Activated CD8-positive, alpha-beta memory T cell treated with anti-CD3 and anti-CD28 coated beads, Interleukin-2, amount 50 U/mL, for 1 hour (primary cell): ENCODE data around the gene ABCA3.

Source experiments
- DNase-seq: peaks from one replicate; pipeline ENCODE4 v3.0.0-alpha.2; 2020; ENCODE audit errors: extremely low read depth

Gene ABCA3

DNA sequence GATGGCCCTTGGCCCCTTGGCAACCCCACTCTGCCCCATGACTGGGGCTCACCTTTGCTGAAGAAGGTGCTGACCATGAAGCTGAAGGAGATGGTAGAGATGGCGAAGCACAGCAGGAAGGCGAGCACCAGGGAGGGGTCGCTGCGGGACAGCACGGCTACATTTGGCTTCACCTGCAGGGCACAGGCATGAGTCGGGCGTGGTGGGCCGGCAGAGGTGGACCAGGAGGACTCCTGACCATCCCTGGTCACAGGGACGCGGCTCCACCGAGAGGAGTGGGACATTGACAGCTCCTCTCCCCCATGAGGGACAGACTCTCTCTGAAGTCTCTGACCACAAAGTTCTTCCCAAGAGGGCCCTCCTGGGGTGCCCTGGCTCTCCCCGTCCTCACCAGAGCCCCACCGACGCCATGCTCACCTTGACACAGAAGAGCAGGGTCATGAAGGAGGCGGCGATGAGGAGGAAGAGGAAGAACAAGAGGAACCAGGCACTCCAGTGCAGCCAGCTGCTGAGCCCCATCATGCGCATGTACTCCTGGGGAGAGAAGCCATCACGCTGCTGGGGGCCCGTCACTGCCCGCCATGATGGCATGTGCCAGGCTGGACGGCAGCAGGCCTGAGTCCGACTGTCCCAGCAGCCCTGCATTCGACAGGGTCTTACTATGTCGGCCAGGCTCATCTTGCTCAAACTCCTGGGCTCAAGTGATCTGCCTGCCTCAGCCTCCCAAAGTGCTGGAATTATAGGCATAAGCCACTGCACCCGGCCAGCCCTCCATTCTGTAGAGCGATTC lies 23.1 kb downstream of the ABCA3 start:
- no peak for DNase-seq

DNA sequence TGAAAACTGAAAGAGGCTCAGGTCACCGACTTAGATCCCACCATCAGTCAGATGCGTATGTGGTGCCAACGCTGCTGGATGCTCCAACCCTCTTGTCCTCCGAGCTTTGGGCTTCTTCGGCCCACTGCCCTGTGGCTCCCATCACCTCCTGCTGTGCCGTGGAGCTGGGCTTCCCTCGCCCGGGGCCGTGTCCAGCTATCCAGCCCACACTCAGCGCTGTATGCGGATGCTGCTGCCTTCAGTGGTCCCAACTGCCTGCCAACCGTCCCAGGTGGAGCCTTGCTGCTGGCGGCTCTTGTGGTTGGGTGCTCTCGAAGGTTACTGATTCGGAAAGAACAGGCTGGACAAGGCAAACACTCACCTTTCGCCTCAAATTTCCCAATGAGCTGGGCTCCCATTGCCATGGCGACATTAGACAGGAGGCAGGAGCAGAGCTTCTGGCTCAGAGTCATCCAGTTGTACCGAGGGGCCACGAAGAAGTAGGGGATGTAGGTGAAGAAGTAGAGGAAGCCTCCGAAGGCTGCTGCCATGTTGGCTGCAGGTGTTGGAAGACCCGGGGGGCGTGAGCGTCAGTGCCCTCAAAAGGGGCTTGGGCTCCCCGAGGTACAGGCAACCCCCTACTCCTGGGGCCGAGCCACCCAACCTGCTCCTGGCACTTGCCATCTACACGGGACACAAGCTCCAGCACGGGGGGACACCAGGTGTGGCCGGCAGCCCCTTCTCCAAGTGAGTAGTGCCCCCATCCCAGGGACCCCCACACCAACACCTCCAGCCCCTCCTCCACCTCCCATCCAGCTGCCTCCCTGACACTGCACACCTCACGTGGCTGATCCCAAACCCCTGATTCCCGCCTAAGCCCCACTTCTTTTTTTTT lies 32.2 kb downstream of the ABCA3 start:
- DNase-seq, result no peak

DNA sequence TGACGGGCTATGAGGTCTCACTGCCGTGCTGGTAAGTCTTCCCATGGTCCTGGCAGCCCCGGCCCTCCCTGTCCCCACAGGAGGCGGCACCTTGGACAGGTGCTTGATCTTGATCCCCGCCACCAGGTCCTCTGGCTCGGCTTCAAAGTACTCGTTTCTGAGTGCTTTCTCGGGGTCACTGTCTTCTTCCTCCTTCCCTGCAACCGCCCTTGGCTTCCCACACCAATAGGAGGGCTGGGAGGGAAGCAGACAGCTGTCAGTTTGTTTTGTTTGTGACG lies 40.7 kb downstream of the ABCA3 start:
- no peak for DNase-seq

DNA sequence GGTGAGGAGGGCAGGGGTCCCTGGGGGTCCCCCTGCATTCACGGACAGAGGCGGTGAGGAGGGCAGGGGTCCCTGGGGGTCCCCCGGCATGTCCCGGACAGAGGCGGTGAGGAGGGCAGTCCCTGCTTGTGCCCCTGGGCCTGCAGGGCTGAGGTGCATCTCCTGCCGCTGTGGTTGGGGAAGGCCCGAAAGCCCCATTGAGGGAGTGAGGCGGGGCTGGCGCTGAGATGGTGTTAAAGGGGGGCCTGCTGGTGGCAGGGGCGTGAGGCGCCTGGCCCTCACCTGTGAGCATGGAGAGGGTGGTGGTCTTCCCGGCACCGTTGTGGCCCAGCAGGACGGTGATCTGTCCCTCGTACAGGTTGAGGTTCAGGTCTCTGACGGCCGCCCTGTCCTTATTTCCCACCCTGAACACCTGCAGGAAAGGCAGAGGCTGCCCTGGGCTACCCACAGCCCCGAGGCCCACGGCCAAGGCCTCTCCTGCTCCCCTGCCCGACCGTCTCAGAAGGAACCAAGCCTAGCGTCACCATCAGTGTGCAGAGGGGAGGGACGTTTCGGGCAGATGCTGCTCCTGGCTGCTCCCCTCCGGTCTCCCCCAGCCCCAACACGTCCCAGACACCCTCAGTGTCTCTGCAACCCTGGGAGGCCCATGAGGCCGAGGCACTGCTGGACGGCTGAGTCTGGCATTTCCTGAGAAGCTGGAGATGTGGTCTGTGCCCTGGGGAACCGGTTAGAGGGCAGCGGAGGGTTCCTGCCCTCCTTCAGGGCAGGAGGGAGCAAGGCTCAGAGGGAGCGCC lies 41.2 kb downstream of the ABCA3 start:
- DNase-seq, result no peak

DNA sequence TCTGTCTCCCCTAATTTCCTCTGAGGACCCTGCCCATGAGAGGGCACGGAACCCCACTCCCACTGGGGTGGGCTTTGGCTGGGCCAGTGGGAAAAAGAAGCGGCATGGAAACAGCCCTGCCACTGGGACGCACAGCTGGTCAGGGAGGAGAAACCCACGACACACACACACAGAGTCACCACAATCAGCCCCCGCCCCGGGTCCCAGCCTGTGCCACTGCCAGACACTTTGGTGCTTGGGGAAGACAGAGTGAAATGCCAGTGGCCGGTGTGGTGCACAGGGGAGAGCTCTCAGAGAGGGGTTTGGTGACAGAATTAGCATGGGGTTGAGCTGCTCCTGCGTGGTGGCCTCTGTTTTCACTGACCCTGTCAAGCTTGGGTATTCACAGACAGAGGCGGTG lies 41.9 kb downstream of the ABCA3 start:
- no peak for DNase-seq

DNA sequence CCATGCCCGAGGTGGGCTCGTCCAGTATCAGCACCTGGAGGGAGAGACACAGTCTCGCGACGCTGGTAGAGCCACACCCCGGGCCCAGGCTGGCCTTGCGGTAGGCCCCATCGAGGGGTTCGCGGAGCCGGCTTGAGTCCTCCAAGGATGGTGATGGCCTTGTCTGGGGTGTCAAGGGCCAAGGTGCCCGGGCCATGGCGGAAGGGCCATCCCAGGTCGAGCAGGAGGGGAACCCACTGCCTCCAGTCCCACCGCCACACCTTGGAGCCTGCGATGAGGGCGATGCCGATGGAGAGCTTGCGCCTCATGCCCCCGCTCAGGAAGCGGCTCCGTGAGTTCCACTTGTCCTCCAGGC lies 43.0 kb downstream of the ABCA3 start:
- no peak for DNase-seq

DNA sequence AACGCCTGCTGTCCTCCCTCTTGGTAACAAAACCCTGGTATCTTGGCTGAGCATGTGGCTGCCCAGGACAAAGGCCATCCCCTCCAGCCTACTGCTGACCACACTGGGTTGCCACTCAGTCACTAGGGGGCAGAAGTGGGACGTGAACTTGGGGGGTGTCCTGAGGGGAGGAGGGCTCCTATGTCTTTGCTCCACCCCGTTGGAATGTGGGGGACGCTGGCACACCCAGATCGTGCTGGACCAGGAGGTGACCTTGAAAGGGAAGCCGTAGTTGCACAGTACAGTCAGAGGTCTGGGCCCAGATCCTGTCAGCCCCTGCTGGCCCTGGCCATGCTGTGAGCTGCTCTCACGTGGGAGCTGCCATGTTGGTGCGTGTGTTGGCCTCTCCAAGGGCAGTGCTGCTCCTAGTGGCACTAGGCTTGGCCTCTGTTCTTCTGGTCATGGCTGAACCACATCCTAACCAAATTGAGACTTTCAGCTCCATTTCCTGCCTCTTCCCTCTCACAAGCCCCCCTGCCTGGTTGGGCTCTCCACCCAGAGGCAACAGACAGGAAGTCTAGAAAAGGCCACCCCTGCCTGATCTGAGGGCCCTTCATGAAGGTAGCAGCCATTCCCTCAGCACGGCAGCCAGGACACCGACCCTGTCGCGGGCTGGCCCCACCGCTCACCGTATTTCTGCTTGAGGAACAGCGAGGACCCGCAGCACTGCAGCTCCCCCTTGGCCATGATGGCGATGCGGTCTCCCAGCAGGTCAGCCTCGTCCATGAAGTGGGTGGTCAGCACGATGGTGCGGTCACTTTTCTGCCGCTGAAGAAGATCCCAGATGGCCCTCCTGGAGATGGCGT lies 43.6 kb downstream of the ABCA3 start:
- DNase-seq, result no peak

DNA sequence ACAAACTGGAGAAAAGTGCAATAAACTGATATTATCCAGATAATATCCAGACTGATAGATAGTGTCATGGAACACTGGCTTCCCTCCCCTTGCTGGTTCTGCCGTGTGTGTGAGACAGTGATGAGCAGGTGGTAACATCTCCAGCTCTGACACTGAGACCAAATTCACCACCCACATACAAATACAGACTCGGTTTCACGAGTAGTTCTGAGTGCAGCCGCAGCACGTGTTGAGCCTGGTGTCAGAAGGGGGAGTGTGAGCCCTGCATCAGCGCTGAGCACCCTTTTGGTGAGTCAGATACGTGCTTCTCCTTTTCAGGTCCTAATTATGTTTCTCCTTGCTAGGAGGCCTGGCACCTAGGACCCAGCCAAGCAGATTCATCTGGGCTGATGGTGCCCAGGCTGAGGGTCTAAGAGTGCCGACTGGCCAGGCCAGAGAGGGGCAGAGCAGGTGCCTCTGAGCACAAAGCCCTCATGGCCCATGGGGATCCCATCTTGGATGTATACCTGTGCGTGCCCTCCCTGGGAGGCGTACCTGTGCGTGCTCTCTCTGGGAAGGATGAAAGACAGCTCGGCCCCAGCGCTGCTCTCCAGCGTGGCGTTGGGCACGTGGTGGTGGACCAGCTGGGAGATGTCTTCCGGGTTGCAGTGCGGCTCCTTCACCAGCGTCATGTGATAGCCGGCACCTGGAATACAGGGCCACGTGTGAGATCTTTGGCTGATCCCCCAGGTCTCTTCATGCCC lies 45.3 kb downstream of the ABCA3 start:
- no peak for DNase-seq

DNA sequence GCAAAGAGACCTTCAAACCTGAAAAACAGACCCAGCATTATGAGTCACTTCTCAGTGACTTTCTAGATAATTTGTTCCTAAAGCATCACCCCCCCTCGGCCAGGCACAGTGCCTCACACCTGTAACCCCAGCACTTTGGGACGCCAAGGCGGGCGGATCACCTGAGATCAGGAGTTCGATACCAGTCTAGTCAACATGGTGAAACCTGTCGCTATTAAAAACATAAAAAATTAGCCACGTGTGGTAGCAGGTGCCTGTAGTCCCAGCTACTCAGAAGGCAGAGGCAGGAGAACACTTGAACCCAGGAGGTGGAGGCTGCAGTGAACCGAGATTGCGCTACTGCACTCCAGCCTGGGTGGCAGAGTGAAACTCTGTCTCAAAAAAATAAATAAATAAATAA lies 48.3 kb downstream of the ABCA3 start:
- DNase-seq, result no peak

DNA sequence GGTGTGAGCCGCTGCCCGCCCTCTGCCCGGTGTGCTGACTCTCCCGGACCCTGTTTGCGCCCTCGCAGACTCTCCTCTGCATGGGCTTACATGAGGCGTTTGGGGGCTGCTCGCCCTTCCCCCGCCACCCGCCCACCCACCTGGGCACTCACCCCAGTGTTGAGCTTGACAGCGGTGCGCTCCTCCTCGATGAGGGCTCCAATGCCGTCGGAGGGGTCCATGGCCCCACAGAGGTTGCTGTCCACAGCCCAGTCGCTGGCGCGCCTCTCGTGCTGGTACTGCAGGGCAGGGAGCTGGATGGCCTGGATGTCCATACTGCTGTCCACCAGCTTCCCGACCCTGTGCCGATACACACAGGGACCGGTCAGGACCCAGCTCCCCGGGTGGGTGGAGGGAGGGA lies 51.2 kb downstream of the ABCA3 start:
- DNase-seq, result no peak

DNA sequence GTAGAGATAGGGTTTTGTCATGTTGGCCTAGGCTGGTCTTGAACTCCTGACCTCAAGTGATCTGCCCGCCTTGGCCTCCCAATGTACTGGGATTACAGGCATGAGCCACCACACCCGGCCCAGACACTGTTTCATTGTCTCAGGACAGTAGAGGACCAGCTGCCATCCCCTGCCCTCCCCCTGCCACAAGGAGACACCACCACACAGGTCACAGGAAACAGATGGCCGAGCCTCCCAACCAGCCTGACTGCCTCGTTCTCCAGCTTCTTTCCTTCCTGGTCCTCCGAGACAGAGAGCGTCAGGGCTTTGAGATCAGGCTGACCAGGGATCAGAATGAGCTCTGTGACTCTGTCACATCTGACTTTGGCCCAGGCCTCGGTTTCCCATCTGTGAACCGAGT lies 51.8 kb downstream of the ABCA3 start:
- no peak for DNase-seq

DNA sequence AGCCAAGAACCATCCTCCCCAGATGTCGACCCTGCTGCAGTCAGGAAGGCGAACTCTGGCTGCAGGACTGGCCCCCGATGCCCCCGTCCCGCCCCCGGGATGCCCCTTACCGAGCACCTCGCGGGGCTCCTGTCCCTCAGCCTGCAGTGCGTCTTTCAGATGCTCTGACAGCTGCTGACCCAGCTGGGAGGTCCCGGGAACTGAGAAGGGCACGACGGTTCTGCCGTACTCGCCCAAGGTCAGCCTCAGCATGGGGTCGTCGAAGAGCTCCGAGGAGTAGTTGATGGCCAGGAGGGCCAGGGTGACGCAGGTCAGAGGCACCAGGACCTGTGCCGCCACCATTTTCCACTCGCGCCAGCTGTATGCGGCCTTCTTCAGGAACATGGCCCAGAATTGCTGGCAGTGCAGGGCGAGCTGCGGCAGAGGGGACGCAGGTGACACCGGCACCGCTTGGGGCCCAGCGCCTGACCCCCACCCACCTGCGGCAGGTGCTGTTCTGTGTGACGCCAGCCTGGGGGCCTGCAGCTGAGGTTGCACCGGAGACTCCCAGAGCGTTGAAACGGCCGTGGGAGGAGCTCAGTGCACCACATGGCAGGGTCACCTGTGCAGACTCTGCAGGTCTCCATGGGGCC lies 52.5 kb downstream of the ABCA3 start:
- no peak for DNase-seq

DNA sequence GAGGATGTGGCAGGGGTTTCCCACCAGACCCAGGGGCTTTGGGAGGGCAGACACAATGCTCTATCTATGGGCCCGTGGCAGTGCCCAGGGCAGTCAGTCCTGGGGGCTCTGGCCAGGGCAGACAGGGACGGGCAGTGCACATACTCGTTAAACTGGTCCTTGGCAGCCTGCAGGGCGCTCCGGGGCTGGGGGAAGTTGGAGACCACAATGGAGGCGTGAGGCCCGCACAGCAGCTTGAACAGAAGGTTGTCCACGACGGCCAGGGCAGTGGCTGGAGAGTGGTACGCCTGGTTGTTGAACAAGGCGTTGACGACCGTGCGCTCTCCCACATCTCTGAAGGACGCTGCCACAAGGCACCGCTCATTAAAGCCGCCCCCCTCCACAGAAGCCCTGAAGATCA lies 54.0 kb downstream of the ABCA3 start:
- DNase-seq, result no peak

DNA sequence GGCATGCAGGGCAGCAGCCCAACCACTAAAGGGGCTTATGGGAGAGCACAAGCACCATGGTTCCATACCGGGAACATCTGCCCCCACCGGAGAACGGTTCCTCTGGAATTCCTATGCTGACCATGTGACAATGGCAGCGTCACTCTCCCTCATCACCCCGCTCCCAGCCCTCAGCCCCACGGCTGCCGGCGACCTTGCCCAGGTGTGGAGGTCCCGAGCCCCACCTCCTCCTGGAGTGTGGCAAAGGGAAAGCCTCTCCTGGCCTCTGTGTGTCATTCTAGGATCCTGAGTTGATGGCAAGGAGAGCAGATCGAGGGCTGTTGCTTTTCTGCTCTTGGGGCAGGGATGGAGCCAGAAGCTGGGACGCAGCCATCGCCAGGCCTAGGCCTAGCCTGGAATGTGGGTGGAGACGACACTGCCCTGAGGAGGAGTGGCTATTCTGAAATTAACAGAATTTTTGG lies 54.8 kb downstream of the ABCA3 start:
- no peak for DNase-seq

DNA sequence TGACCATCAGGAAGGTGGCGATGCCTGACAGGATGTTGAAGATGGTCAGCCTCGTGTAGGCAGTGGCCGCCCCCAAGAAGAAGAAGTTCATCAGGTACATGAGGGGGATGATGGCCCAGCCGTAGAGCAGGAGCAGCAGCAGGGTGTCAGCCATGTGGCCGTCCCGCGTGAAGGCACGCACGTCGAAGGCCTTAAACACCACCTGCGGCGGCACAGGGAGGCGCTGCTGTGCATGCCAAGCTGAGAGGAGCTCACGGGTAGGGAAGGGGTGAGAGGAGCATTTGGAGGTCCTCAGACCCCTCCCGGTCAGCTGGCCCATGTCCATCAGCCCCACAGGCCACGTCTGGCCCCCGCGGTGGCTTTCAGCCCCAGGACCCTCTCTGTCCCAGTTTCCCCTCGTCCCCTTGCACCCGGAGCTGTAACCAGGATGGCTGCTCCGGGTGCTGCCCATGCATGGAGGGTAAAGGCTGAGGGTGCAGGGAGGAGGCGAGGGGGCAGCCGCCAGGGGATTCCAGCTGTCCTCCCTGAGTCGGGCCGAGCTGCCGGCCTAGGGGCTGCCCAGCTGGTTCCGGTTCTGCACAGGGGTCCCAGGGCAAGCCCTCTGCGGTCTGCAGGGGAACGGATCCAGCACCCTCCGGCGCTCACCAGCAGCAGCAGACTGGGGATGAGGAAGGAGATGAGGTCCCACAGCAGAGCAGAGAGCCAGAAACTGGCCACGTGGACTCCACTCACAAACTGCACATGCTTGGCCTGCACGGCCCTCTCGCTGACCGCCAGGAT lies 55.5 kb downstream of the ABCA3 start:
- no peak for DNase-seq

DNA sequence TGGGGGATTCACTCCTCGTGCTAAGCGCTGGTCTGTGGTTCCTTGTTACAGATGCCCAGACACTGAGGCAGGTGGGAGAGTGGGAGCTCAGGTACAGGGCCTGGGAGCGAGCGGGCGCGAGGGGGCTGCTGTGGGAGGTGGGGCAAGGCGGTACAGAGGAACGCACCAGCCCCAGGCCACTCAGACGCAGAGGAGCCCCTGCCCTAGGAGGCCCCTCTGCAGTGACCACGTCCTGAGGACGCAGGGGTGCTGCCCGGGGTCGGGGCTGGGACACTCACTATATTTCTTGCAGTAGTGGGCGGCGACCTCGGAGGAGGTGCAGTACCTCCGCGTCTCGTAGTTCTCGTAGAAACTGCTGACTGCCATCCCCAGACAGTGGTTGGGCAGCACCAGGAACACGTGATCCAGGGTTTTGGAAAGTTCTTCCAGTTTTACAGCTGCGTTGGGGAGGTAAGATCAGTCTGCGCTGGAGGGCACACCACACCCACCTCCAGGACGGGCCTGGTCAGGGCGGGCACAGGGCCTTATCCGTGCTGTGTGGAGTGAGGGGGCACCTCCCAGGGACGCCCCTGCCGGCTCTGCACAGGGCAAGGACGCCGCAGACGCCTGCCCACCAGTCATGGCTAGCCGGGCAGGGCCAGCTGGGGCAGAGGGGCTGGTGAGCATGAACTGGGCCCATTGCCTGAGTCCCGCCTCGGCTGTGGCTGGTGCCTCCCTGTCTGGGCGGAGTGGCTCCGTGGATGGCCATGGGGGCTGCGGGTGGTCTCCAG lies 56.3 kb downstream of the ABCA3 start:
- no peak for DNase-seq

DNA sequence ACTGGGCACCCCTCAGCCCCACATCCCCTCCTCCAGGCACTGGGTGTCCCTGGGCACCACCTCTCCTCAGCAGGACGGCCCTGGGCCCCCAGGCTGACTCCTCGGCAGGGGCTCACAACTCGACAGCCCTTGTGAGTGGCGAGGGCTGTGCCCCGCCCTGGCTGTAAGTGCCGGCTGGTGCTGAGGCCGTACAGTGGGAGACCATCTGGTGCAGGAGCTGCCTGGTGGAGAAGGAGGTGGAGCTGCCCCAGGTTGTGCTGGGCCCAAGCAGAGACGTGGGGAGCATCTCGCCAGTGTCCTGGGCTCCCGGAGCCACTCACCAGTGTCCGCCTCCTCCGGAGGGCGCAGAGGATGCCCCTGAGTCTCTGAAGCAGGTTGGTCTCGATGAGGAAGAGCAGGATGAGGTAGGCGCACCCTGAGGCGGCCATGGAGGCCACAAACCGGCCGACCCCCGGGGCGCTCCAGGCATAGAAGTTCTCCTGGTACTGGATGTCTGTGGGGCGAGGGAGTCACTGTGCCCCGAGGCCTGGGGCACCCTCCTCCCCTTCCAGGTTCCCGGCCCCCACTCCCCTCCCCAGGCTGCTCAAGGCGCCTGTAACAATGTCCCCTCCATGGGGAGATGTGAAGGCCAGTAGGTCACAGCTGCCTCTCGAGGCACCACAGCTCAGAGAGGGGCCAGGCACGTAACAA lies 57.5 kb downstream of the ABCA3 start:
- no peak for DNase-seq

DNA sequence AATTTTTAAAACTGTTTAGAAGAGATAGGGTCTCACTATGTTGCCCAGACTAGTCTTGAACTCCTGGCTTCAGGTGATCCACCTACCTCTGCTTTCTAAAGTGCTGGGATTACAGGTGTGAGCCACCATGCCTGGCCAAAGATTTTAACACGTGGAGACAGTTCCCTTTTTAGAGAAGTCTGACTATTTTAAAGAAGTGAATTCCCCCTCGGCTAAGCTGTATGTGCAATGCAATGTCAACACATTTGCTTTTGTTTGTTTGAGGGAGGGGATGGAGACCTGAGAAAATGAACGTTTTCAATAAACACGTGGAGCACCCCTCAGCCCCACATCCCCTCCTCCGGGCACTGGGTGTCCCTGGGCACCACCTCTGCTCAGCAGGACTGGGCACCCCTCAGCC lies 58.3 kb downstream of the ABCA3 start:
- DNase-seq, result no peak
